HCT116 (cell line): ENCODE measurements around the gene GOLT1B. TPM values are rescaled to one million over a fixed set of nuclear protein-coding genes. Genes with fewer than 3 reads are reported as not detected.

Source experiments
- ATAC-seq: fragments of 200-7000 bp; cut with Tn5 transposase; 2 replicates; pipeline ENCODE4 v1.9.1; 2020; ENCODE audit warnings: mild to moderate bottlenecking, moderate library complexity
- BruUV-seq: library from RNA; stranded (reverse); fragments of 400-500 nt; replicated peaks from 2 replicates; lab custom pipeline; 2021; lab: Mats Ljungman, UMichigan
- CTCF ChIA-PET: fragments of 300-600 bp; sonication (Branson Sonifier 250); formaldehyde crosslinking; loops from one replicate; lab custom pipeline; 2021; ENCODE audit warnings: antibody characterized with exemption; lab: Charles Lee
- POLR2A ChIA-PET: fragments of 300-600, 350-600 bp; sonication (Branson Sonifier 250); formaldehyde crosslinking; loops from one replicate; lab custom pipeline; 2021; ENCODE audit warnings: antibody characterized with exemption; lab: Charles Lee
- RAD21 ChIA-PET, 2 experiments: fragments of 300-600 bp; sonication (Branson Sonifier 250); formaldehyde crosslinking; loops; one replicate each; lab custom pipeline; 2023; ENCODE audit warnings: low total read pairs in 2 of 2; ENCODE audit not compliant: uncharacterized antibody in 2 of 2, unreplicated experiment in 2 of 2, low non-redundant PET in 1 of 2; lab: Charles Lee
- DNase-seq: peaks from one replicate; pipeline ENCODE4 v3.0.0-alpha.2; 2010; ENCODE audit warnings: low read depth, low spot score
- H2AFZ ChIP-seq: fragments of 200-600 bp; shearing (Covaris generic), sonication (generic); 2 replicates; pipeline ENCODE4 v1.6.1; 2017; ENCODE audit warnings: low read depth, mixed run types, mixed read lengths, antibody characterized with exemption, low read length; ENCODE audit not compliant: poor library complexity, severe bottlenecking
- H3K27ac ChIP-seq: 2 replicates; pipeline ENCODE4 v1.5.1; 2012; ENCODE audit warnings: low read depth, low read length
- H3K27me3 ChIP-seq: fragments of 200-600 bp; sonication (generic); 2 replicates; pipeline ENCODE4 v1.6.1; 2016; ENCODE audit warnings: mixed run types, low read length, mixed read lengths; ENCODE audit not compliant: insufficient read depth
- H3K36me3 ChIP-seq, 2 experiments: fragments of 200-500 bp in 1 of 2; fragments of 200-600 bp in 1 of 2; sonication (Bioruptor generic) in 1 of 2; sonication (generic) in 1 of 2; 2 replicates each; pipeline versions ENCODE4 v1.5.1 to v1.6.1; 2014 to 2016; ENCODE audit warnings: low read length in 2 of 2, inconsistent platforms in 1 of 2, mixed read lengths in 1 of 2, mixed run types in 1 of 2; ENCODE audit not compliant: insufficient read depth in 2 of 2, control insufficient read depth in 1 of 2
- H3K4me1 ChIP-seq, 2 experiments: fragments of 200-600 bp in 1 of 2; sonication (generic) in 1 of 2; 2 replicates each; pipeline versions ENCODE4 v1.5.1 to v1.6.1; 2012 to 2017; ENCODE audit warnings: low read length in 2 of 2, inconsistent platforms in 1 of 2, mild to moderate bottlenecking in 1 of 2, mixed read lengths in 1 of 2, mixed run types in 1 of 2, moderate library complexity in 1 of 2; ENCODE audit not compliant: insufficient read depth in 2 of 2, control insufficient read depth in 1 of 2
- H3K4me2 ChIP-seq: fragments of 200-600 bp; sonication (generic); 2 replicates; pipeline ENCODE4 v1.6.1; 2017; ENCODE audit warnings: mixed run types, low read length, mixed read lengths
- H3K4me3 ChIP-seq, 2 experiments: fragments of 200-600 bp in 1 of 2; sonication (generic) in 1 of 2; replicated peaks in 1 of 2; 2 replicates each; pipeline ENCODE4 v1.5.1; 2011 to 2016; ENCODE audit warnings: low read length in 2 of 2, control low read depth in 1 of 2, low read depth in 1 of 2, mild to moderate bottlenecking in 1 of 2, mixed read lengths in 1 of 2, mixed run types in 1 of 2
- H3K79me2 ChIP-seq: fragments of 200-600 bp; sonication (generic); 2 replicates; pipeline ENCODE4 v1.6.1; 2017; ENCODE audit warnings: mild to moderate bottlenecking, mixed run types, low read length, moderate library complexity, mixed read lengths; ENCODE audit not compliant: insufficient read depth
- H3K9ac ChIP-seq: fragments of 200-600 bp; sonication (generic); 2 replicates; pipeline ENCODE4 v1.6.1; 2016; ENCODE audit warnings: low read length, mixed read lengths
- H3K9me2 ChIP-seq: fragments of 200-600 bp; sonication (generic), shearing (Covaris generic); 2 replicates; pipeline ENCODE4 v1.6.1; 2017; ENCODE audit warnings: mixed run types, mild to moderate bottlenecking, moderate library complexity; ENCODE audit not compliant: insufficient read depth
- H3K9me3 ChIP-seq, 2 experiments: fragments of 200-500 bp in 1 of 2; fragments of 200-600 bp in 1 of 2; sonication (Bioruptor generic) in 1 of 2; sonication (generic) in 1 of 2; 2 replicates each; pipeline ENCODE4 v1.6.1; 2014 to 2017; ENCODE audit warnings: low read length in 2 of 2, mixed read lengths in 2 of 2, inconsistent platforms in 1 of 2, low read depth in 1 of 2, mild to moderate bottlenecking in 1 of 2, mixed run types in 1 of 2, moderate library complexity in 1 of 2; ENCODE audit not compliant: control insufficient read depth in 1 of 2, insufficient read depth in 1 of 2
- H4K20me1 ChIP-seq: fragments of 200-600 bp; sonication (generic), shearing (Covaris generic); 2 replicates; pipeline ENCODE4 v1.6.1; 2017; ENCODE audit warnings: mixed run types, mild to moderate bottlenecking, moderate library complexity; ENCODE audit not compliant: insufficient read depth
- ATF3 ChIP-seq: IDR thresholded peaks from 2 replicates; pipeline ENCODE4 v1.6.1; 2012
- CBX3 ChIP-seq: IDR thresholded peaks from 2 replicates; pipeline ENCODE4 v1.6.1; 2012; ENCODE audit warnings: low read depth
- CEBPB ChIP-seq: IDR thresholded peaks from 2 replicates; pipeline ENCODE4 v1.6.1; 2012; ENCODE audit warnings: low read depth
- CTCF ChIP-seq, 3 experiments: fragments of 200-600 bp in 1 of 3; sonication (generic) in 1 of 3; IDR thresholded peaks in 2 of 3; conservative IDR thresholded peaks in 1 of 3; 2 replicates each; pipeline ENCODE4 v1.5.1; 2012 to 2017; ENCODE audit warnings: low read depth in 2 of 3, low read length in 2 of 3, antibody characterized with exemption in 1 of 3, borderline replicate concordance in 1 of 3, control low read depth in 1 of 3, mild to moderate bottlenecking in 1 of 3, mixed read lengths in 1 of 3, mixed run types in 1 of 3, moderate library complexity in 1 of 3; ENCODE audit not compliant: insufficient read depth in 1 of 3
- EGR1 ChIP-seq: IDR thresholded peaks from 2 replicates; pipeline ENCODE4 v1.6.1; 2012; ENCODE audit warnings: low read depth
- EZH2 ChIP-seq: fragments of 200-600 bp; sonication (generic); IDR thresholded peaks from 2 replicates; pipeline ENCODE4 v1.6.1; 2017; ENCODE audit warnings: antibody characterized with exemption, mixed run types
- EZH2phosphoT487 ChIP-seq: fragments of 200-600 bp; IDR thresholded peaks from 2 replicates; pipeline ENCODE4 v1.6.1; 2018; ENCODE audit warnings: antibody characterized with exemption, borderline replicate concordance
- FOSL1 ChIP-seq: IDR thresholded peaks from 2 replicates; pipeline ENCODE4 v1.6.1; 2012; ENCODE audit warnings: low read depth
- JUND ChIP-seq: IDR thresholded peaks from 2 replicates; pipeline ENCODE4 v1.6.1; 2012
- POLR2A ChIP-seq: IDR thresholded peaks from 2 replicates; pipeline ENCODE4 v1.7.0; 2011; ENCODE audit warnings: borderline replicate concordance; ENCODE audit not compliant: insufficient read depth, insufficient read length; ENCODE audit errors: extremely low read depth
- POLR2AphosphoS5 ChIP-seq: IDR thresholded peaks from 2 replicates; pipeline ENCODE4 v1.6.1; 2011; ENCODE audit warnings: mild to moderate bottlenecking, low read depth, low read length, moderate library complexity
- RAD21 ChIP-seq: IDR thresholded peaks from 2 replicates; pipeline ENCODE4 v1.6.1; 2012; ENCODE audit warnings: low read depth, mild to moderate bottlenecking
- SP1 ChIP-seq: IDR thresholded peaks from 2 replicates; pipeline ENCODE4 v1.6.1; 2012; ENCODE audit warnings: low read depth
- SRF ChIP-seq: IDR thresholded peaks from 2 replicates; pipeline ENCODE4 v1.6.1; 2012; ENCODE audit warnings: low read depth
- TCF7L2 ChIP-seq: IDR thresholded peaks from 2 replicates; pipeline ENCODE4 v1.7.0; 2011; ENCODE audit warnings: borderline replicate concordance, inconsistent platforms; ENCODE audit not compliant: insufficient read depth, insufficient read length; ENCODE audit errors: extremely low read depth
- ZBTB33 ChIP-seq: IDR thresholded peaks from 2 replicates; pipeline ENCODE4 v1.6.1; 2011; ENCODE audit warnings: mild to moderate bottlenecking, low read length, moderate library complexity; ENCODE audit not compliant: insufficient replicate concordance; ENCODE audit errors: extremely low read depth
- ZFX ChIP-seq: fragments of 450-650 bp; IDR thresholded peaks from 2 replicates; pipeline ENCODE4 v1.6.1; 2017
- ZNF274 ChIP-seq: fragments of 200-500 bp; sonication (Bioruptor generic); IDR thresholded peaks from 2 replicates; pipeline ENCODE4 v1.6.1; 2014; ENCODE audit warnings: mild to moderate bottlenecking, low read depth, low read length, inconsistent platforms
- intact Hi-C: fragments of 100-400 bp; cut with micrococcal nuclease; formaldehyde crosslinking; loops from 2 replicates; pipeline ENCODE4 v1.10.0; 2022
- total RNA-seq: library from RNA; stranded (reverse); gene quantifications from one replicate; pipeline ENCODE4 v1.2.1, GENCODE V29; 2021; ENCODE audit not compliant: unreplicated experiment
- TF ChIP-seq, protein P1 (sequence below): IDR thresholded peaks from 2 replicates; pipeline ENCODE4 v1.6.1; 2012
- TF ChIP-seq, protein P2 (sequence below): IDR thresholded peaks from 2 replicates; pipeline ENCODE4 v1.6.1; 2012; ENCODE audit warnings: low read depth

GOLT1B gene
- total RNA-seq, 1 experiment from 2014 or later, result 43.5 TPM

DNA sequence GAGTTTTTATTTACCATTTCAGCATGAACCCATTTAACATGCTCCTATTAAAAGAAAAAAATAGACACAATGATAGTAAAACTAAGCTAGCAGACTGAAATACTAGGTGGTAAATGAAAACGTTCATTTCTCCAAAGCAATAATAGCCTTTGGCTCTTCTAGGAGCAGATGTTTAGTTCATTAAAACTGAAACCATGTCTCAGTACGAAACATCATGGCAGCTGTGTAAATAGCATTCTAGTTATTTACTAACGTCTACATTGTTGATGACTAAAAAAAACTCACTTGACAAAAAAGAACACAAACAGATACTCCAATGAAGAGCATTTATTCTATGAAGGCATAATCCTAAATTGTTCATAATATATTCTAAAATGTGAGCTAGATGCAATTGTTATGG, 18.1 kb upstream of the GOLT1B start (continued):
- no peak for TF ChIP-seq ZNF274
- TF ChIP-seq EGR1, result no peak
- no peak for TF ChIP-seq ZFX
- no peak for TF ChIP-seq ZBTB33
- TF ChIP-seq RAD21, result no peak
- no peak for TF ChIP-seq EZH2

DNA sequence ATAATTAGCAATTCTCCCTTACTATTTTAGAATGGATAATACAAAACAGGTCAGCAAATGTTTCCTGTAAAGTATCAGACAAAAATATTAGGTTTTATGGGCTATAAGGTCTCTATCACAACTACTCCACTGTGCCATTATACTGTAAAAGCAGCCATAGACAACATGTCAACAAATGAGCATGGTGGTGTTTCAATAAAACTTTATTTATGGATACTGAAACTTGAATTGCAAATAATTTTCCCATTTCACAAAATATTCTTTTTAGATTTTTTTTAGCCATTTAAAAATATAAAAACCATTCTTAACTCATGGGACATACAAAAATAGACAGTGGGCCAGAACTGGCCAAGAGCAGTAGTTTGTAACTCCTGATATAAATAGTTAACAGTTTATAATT, 15.6 kb upstream of the GOLT1B start:
- intact Hi-C loops, result no loop called here
- Histone ChIP-seq H2AFZ (no peak overlapping the region), H3K4me2 (no peak overlapping the region), H3K79me2 (no peaks in the 10 kb centered on the region), H4K20me1 (no peaks in the 10 kb centered on the region), H3K9me2 (no peaks in the 10 kb centered on the region), H3K4me1 (no peaks in the 10 kb centered on the region), H3K27me3 (no peaks in the 10 kb centered on the region), H3K4me3 (no peak overlapping the region), H3K36me3 (peaks cover 4 to 6% of the 10 kb centered on the region in 2 experiments; a peak in 1 of 4 replicates), H3K9ac (no peak overlapping the region), H3K9me3 (no peaks in the 10 kb centered on the region), H3K27ac (no peak overlapping the region)
- ChIA-PET CTCF (no interaction called here), RAD21 (no interaction called here), POLR2A (no interaction called here)
- no peak for ATAC-seq
- no peak for DNase-seq
- BruUV-seq, result no TSS peak
- TF ChIP-seq, protein P1, sequence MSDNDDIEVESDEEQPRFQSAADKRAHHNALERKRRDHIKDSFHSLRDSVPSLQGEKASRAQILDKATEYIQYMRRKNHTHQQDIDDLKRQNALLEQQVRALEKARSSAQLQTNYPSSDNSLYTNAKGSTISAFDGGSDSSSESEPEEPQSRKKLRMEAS, result no peak
- no peak for TF ChIP-seq CBX3
- no peak for TF ChIP-seq POLR2A
- TF ChIP-seq SP1, result no peak
- TF ChIP-seq ZFX, result no peak
- TF ChIP-seq CTCF (IDR thresholded peaks at IDR 0.05 in 2 of 3, conservative IDR thresholded peaks at IDR 0.05 in 1 of 3; ENCODE audit: borderline replicate concordance in 1 of 3, insufficient read depth in 1 of 3, low read depth in 2 of 3, low read length in 2 of 3), result no peak
- TF ChIP-seq TCF7L2, result no peak
- no peak for TF ChIP-seq CEBPB
- no peak for TF ChIP-seq EZH2phosphoT487
- no peak for TF ChIP-seq JUND
- TF ChIP-seq POLR2AphosphoS5, result no peak
- no peak for TF ChIP-seq EZH2
- no peak for TF ChIP-seq ZNF274
- TF ChIP-seq, protein P2, sequence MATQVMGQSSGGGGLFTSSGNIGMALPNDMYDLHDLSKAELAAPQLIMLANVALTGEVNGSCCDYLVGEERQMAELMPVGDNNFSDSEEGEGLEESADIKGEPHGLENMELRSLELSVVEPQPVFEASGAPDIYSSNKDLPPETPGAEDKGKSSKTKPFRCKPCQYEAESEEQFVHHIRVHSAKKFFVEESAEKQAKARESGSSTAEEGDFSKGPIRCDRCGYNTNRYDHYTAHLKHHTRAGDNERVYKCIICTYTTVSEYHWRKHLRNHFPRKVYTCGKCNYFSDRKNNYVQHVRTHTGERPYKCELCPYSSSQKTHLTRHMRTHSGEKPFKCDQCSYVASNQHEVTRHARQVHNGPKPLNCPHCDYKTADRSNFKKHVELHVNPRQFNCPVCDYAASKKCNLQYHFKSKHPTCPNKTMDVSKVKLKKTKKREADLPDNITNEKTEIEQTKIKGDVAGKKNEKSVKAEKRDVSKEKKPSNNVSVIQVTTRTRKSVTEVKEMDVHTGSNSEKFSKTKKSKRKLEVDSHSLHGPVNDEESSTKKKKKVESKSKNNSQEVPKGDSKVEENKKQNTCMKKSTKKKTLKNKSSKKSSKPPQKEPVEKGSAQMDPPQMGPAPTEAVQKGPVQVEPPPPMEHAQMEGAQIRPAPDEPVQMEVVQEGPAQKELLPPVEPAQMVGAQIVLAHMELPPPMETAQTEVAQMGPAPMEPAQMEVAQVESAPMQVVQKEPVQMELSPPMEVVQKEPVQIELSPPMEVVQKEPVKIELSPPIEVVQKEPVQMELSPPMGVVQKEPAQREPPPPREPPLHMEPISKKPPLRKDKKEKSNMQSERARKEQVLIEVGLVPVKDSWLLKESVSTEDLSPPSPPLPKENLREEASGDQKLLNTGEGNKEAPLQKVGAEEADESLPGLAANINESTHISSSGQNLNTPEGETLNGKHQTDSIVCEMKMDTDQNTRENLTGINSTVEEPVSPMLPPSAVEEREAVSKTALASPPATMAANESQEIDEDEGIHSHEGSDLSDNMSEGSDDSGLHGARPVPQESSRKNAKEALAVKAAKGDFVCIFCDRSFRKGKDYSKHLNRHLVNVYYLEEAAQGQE, result no peak
- no peak for TF ChIP-seq FOSL1
- TF ChIP-seq RAD21, result no peak
- no peak for TF ChIP-seq SRF
- TF ChIP-seq ATF3, result no peak
